ENCODE results near the gene XPC. TPM values are rescaled to one million over a fixed set of nuclear protein-coding genes. Genes with fewer than 3 reads are reported as not detected.

XPC gene
- total RNA-seq, 2 donors from 2014 or later, result 33.0 to 40.0 TPM

DNA sequence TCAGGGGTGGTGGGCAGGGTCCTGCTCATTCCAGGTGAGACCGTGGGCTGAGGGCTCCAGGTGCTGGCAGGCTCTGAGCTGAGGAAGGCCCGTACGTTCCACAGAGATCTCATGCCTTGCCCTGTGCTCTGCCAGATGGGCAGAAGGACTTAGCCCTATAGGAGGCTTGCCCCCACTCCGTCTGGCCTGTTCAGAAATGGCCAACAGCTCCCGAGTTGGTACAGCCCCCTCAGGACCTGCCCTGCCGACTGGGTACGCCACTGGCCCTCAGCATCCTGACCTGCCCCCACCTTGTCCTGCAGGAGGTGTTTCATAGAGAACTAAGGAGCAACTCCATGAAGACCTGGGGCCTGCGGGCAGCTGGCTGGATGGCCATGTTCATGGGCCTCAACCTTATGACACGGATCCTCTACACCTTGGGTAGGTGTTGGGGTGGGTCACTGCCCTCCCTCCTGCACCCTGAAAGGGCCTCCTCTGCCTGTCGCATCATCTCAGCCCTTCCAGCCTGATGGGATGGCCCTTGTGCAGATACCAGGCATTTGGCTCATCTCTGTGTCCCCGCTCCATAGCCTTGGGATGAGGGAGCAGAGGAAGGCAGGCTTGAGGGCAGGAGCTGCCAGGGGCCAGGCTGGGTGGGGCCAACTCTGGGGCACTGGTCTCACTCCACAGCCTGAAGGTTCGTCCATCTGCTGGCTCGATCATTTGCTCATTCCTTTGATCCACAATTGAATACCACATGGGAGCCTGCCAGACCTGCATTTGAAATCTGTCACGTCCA, 39.3 kb downstream of the XPC start:
- Histone ChIP-seq H3K27ac (ENCODE audit: low read depth, low read length) (no peak overlapping the region), H3K36me3 (ENCODE audit: control insufficient read depth, insufficient read depth, low read length) (peaks cover 87% of the 10 kb centered on the region), H3K4me1 (ENCODE audit: control insufficient read depth, insufficient read depth, low read length) (peaks cover 5% of the 10 kb centered on the region), H3K9ac (ENCODE audit: extremely low read depth, low read length, poor library complexity, severe bottlenecking) (no peak overlapping the region), H3K4me3 (ENCODE audit: low read length) (no peak overlapping the region), H3K9me3 (ENCODE audit: control insufficient read depth, low read length) (no peaks in the 10 kb centered on the region), H3K27me3 (ENCODE audit: control insufficient read depth, insufficient read depth, low read length, poor library complexity, severe bottlenecking) (no peaks in the 10 kb centered on the region)
- Mint-ChIP-seq H3K27me3 (ENCODE audit: insufficient read depth) (no peaks in the 10 kb centered on the region), H3K4me3 (no peak overlapping the region), H3K36me3 (ENCODE audit: low read depth) (peaks cover 59% of the 10 kb centered on the region), H3K9me3 (no peaks in the 10 kb centered on the region), H3K27ac (no peak overlapping the region), H3K4me1 (peaks cover 5% of the 10 kb centered on the region)
- no peak for DNase-seq
- 93 to 97% methylated on average over 9 to 14 of the region's 14 CpGs for WGBS, 2 experiments (ENCODE audit: insufficient coverage in 1 of 2, insufficient read length in 1 of 2)
- TF ChIP-seq, protein P1, sequence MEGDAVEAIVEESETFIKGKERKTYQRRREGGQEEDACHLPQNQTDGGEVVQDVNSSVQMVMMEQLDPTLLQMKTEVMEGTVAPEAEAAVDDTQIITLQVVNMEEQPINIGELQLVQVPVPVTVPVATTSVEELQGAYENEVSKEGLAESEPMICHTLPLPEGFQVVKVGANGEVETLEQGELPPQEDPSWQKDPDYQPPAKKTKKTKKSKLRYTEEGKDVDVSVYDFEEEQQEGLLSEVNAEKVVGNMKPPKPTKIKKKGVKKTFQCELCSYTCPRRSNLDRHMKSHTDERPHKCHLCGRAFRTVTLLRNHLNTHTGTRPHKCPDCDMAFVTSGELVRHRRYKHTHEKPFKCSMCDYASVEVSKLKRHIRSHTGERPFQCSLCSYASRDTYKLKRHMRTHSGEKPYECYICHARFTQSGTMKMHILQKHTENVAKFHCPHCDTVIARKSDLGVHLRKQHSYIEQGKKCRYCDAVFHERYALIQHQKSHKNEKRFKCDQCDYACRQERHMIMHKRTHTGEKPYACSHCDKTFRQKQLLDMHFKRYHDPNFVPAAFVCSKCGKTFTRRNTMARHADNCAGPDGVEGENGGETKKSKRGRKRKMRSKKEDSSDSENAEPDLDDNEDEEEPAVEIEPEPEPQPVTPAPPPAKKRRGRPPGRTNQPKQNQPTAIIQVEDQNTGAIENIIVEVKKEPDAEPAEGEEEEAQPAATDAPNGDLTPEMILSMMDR (conservative IDR thresholded peaks at IDR 0.05), result no peak

DNA sequence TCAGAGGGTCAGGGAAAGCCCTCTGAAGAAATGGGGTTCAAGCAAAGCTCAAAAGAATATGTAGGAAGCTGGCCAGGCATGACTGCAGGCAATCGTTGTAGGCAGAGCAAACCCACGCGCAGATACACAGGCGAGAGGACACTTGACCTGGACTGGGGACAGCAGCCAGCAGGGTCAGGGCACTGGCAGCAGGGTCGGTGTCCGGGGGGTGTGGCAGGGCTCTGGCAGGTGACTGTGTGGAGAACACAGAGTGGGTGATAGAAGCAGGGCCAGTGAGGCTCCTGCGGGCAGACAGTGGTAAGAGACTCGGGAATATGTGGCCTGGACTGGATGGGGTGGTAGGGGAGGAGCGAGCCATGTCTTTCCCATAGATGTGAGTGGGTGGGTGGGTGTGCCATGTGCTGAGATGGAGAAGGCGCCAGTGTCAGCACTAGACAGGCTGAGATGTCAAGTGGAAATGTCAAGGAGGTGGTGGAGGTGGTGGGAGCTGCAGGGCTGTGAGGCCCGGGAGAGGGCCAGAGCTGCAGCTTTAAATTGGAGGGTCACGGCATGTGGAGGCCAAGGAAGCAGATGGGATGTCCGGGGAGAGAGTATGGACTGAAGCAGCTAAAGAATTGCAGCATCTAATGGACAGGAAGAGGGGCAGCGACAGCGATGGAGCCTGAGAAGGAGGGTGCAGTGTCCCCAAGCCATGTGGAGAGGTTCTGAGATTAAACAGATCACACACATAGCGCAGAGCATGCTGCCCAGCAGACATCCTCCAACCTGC, 40.1 kb downstream of the XPC start:
- peaks cover 4% of the 10 kb centered on the region for H3K4me1 Mint-ChIP-seq
- no peak overlapping the region for H3K9ac ChIP-seq (ENCODE audit: extremely low read depth, low read length, poor library complexity, severe bottlenecking)
- no peaks in the 10 kb centered on the region for H3K9me3 ChIP-seq (ENCODE audit: control insufficient read depth, low read length)
- H3K27ac Mint-ChIP-seq, result no peak overlapping the region
- no peak for DNase-seq
- H3K27ac ChIP-seq (ENCODE audit: low read depth, low read length), result no peak overlapping the region
- peaks cover 95% of the 10 kb centered on the region for H3K36me3 ChIP-seq (ENCODE audit: control insufficient read depth, insufficient read depth, low read length)
- no peaks in the 10 kb centered on the region for H3K4me1 ChIP-seq (ENCODE audit: control insufficient read depth, insufficient read depth, low read length)
- WGBS, 2 experiments (ENCODE audit: insufficient coverage in 1 of 2, insufficient read length in 1 of 2), result 96 to 97% methylated on average over 11 to 16 of the region's 16 CpGs
- H3K27me3 ChIP-seq (ENCODE audit: control insufficient read depth, insufficient read depth, low read length, poor library complexity, severe bottlenecking), result no peaks in the 10 kb centered on the region
- H3K4me3 Mint-ChIP-seq, result no peak overlapping the region
- H3K36me3 Mint-ChIP-seq (ENCODE audit: low read depth), result peaks cover 65% of the 10 kb centered on the region
- H3K4me3 ChIP-seq (ENCODE audit: low read length), result no peak overlapping the region
- H3K27me3 Mint-ChIP-seq (ENCODE audit: insufficient read depth), result no peaks in the 10 kb centered on the region
- no peaks in the 10 kb centered on the region for H3K9me3 Mint-ChIP-seq
- TF ChIP-seq, protein P1 (conservative IDR thresholded peaks at IDR 0.05), result no peak

- WGBS, 2 experiments (ENCODE audit: insufficient coverage in 1 of 2, insufficient read length in 1 of 2), result 85% methylated on average over 3 of the region's 3 CpGs; no CpG with 5 or more reads in 1 of the 2 experiments
- H3K4me3 Mint-ChIP-seq, result no peak overlapping the region
- Histone ChIP-seq H3K27ac (ENCODE audit: low read depth, low read length) (no peak overlapping the region), H3K9me3 (ENCODE audit: control insufficient read depth, low read length) (no peaks in the 10 kb centered on the region), H3K27me3 (ENCODE audit: control insufficient read depth, insufficient read depth, low read length, poor library complexity, severe bottlenecking) (no peaks in the 10 kb centered on the region), H3K36me3 (ENCODE audit: control insufficient read depth, insufficient read depth, low read length) (peaks cover 97% of the 10 kb centered on the region), H3K4me3 (ENCODE audit: low read length) (no peak overlapping the region), H3K4me1 (ENCODE audit: control insufficient read depth, insufficient read depth, low read length) (no peaks in the 10 kb centered on the region), H3K9ac (ENCODE audit: extremely low read depth, low read length, poor library complexity, severe bottlenecking) (no peak overlapping the region)
- TF ChIP-seq, protein P1 (conservative IDR thresholded peaks at IDR 0.05), result no peak
- no peaks in the 10 kb centered on the region for H3K9me3 Mint-ChIP-seq
- no peak overlapping the region for H3K27ac Mint-ChIP-seq
- H3K4me1 Mint-ChIP-seq, result no peaks in the 10 kb centered on the region
- DNase-seq, result no peak
- no peaks in the 10 kb centered on the region for H3K27me3 Mint-ChIP-seq (ENCODE audit: insufficient read depth)
- H3K36me3 Mint-ChIP-seq (ENCODE audit: low read depth), result peaks cover 71% of the 10 kb centered on the region
Observed at GRCh38 chr3:14137445-14137844, 41.0 kb downstream of the XPC start.

Measured in endodermal cell (in vitro differentiated cells).